Pulmonary artery endothelial cell (primary cell): Measurements from ENCODE around the gene SLC27A3. TPM values are rescaled to one million over a fixed set of nuclear protein-coding genes. Genes with fewer than 3 reads are reported as not detected.
"Not testable (repeated sequence)": the region's sequence is repeated elsewhere in the genome, so short reads cannot be mapped to it uniquely, and the experiment has no call there.

ENCODE experiments used
- DNase-seq: peaks from one replicate; pipeline ENCODE4 v3.0.0-alpha.2; 2011; ENCODE audit warnings: low read depth, low spot score
- total RNA-seq: library from RNA; depleted of rRNA; stranded (reverse); fragments of >200 nt; gene quantifications from 2 replicates; pipeline ENCODE4 v1.2.3, GENCODE V29; 2014

The SLC27A3 gene
- total RNA-seq, 1 donor from 2014 or later = 24.5 TPM

DNA sequence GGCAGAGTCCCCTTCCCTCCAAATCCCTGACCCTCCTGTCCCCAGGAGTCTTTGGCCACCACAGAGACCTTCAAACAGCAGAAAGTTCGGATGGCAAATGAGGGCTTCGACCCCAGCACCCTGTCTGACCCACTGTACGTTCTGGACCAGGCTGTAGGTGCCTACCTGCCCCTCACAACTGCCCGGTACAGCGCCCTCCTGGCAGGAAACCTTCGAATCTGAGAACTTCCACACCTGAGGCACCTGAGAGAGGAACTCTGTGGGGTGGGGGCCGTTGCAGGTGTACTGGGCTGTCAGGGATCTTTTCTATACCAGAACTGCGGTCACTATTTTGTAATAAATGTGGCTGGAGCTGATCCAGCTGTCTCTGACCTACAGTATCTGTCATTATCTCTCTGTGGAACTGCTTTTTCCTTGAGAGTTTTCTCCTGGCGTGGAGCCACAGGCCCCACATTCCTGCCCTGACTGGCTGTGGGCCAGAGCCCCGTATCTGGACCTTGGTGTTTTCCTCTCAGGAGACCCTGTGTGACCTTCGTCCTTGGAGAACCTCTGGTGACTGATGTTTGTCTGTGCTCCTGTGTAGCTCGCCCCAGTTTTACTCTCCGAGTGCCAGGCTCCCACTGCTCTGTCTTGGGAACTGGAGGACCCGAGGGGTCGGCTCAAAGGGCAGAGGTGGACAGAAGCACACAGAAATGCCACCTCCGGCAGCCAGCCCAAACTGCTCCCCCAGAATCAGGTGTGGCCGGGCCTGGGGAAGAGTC lies 4.8 kb downstream of the SLC27A3 start:
- no peak for DNase-seq

DNA sequence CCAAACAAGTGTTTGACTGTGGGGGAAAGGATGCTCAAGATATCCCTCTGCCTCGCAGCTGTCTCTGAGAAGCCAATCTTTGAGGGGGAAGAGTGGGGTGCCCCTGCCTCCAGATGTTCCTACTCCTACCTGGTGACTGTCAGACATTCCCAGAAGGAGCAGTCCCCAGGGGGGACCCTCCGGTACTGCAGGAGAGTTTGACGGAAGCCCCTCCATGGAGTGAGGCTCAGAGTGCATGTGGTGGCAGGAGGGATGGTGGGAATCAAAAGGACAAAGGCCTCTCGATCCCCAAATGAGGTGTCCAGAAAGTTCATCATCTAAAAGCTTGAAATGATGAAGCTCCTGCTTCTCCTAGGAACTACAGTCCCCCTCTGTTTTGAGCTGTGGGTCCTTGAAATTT lies 5.3 kb downstream of the SLC27A3 start:
- DNase-seq = no peak

DNA sequence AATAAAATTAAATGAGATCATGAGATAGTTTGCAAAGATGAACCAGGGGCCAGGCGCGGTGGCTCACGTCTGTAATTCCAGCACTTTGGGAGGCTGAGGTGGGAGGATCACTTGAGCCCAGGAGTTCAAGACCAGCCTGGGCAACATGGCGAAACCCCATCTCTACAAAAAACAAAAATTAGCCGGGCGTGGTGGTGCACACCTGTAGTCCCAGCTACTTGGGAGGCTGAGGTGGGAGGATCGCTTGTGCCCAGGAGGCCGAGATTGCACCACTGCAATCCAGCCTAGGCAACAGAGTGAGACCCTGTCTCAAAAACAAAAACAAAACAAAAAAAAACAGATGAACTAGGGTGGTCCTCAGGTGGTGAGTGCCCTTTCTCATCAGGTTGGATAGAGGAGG lies 7.4 kb downstream of the SLC27A3 start:
- DNase-seq = not testable (repeated sequence)

DNA sequence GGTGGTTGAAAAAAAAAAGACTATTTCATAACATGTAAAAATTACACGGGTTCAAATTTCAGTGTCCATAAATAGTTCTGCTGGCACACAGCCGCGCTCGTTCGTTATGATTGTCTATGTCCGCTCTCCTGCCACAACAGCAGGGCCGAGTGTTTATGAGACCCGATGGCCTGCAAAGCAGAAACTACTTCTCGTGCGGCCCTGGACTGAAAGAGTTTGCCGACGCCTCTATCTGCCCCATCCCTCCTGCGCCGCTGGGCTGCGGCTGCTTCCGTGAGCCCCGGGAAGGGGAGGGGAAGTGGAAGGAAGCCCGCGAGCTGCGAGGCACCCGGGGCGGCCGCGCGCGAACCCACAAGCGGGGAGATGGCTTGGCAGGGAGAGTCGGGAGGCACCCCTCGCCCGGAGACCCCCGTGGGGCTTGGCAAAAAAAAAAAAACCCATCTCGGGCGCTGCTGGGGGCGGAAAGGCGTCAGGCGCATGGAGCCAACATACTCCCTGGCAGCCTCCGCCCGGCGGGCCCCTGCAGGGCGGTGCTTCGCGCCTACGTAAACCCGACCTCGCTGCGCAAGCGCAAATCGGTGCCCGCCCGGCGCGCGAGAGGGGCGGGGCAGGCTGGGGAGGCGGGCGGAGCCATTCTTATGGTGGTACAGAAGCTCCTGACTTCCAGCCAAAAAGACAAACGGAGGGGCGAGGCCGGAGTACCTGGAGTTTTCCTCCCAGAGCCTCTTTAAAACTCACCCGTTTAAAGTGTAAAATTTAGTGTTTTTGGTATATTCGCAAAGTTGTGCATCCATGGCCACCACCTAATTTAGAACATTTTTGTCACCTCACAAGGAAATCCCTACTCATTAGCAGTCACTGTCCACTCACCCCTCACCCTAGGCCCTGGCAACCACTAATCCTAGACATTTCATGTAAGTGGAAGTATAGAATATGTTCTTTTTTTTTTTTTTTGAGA lies 8.3 kb downstream of the SLC27A3 start:
- peak; percentile 61 for DNase-seq

DNA sequence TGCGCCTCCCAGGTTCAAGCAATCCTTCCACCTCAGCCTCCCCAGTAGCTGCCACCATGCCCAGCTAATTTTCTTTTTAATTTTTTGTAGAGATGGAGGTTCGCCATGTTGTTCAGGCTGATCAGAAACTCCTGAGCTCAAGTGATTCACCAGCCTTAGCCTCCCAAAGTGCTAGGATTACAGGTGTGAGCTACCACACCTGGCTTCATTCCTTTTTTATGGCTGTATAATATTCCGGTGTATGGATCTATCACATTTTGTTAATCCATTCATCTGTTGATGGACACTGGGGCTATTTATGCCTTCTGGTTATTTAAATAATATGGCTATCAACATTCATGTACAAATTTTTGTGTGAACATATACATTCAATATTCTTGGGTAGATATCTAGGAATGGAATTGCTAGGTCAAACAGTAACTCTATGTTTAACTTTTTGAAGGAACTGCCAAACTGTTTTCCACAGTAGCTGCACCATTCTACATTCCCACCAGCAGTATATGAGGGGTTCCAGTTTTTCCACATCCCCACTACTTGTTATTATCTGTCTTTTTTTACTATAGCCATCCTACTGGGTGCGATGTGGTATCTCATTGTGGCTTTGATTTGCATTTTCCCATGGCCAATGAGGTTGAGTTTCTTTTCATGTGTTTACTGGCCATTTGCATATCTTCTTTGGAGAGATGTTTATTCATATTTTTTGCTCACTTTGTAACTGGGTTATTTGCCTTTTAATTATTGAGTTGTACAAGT lies 11.0 kb downstream of the SLC27A3 start:
- no peak for DNase-seq

DNA sequence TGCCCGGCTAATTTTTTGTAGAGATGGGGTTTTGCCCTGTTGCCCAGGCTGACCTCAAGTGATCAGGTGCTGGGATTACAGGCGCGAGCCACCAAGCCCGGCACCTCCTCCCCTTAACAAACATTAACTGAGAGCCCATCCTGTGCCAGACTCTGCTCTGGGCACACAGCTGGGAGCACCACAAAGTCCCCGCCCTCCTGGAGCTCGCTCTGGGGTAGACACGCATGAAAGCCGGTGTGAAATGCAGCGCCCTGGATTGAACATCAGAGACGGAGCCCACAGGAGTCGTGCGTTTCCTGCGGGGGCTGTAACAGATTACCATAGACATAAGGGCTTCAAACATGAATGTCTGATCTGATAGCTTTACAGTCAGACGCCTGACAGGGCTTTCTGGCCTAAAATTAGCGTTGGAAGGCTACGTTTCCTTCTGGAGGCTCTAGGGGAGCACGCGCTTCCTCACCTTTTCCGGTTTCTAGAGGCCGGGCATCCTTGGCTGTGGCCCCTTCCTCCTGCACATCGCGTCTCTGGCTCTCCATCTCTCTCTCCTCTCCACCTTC lies 14.3 kb downstream of the SLC27A3 start:
- no peak for DNase-seq

DNA sequence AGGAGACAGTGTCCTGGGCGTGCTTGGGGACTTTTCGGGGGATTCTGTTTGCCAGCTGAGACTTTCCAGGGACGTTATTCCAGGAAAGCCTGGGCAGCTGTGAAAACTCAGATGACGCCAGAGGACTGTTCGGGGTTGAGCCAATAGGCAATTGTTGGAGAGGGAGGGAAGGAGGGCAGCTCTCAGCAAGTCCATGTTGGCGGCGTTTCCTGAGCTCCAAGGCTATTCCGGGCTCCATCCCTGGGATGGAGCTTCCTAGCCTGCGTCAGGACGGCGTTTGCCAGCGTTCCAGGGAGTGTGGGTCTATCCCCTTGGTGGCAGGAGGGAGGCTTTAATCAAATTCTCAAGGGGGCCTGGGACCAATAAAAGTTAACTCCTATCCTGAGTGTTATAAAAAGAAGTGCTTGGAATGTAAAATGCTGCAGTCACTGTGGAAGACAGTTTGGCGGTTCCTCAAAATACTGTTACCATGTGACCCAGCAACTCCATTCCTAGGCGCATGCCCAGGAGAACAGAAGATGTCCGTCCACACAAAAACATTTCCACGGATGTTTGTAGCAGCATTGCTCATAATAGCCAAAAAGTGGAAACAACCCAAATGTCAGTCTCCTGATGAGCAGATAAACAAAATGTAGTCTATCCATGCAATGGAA lies 15.2 kb downstream of the SLC27A3 start:
- peak; percentile 64 for DNase-seq

DNA sequence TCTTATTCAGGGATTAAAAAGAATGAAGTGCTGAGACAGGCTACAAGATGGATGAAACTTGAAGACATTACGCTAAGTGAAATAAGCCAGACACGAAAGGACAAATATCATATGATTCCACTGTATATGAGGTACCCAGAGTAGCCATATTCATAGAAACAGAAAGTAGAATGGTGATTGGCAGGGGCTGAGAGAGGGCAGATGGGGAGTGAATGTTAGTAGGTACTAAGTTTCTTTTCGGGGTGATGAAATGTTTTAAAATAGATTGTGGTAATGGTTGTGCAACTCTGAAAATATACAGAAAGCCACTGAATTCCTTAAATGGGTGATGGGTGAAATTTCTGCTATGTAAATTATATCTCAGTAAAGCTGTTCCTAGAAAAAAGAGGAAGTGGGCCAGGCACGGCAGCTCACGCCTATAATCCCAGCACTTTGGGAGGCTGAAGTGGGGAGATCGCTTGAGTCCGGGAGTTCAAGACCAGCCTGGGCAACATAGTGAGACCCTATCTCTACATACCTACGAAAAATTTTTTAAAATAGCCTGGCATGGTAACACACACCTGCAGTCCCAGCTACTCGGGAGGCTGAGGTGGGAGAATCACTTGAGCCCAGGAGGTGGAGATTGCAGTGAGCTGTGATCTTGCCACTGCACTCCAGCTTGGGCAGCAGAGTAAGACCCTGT lies 15.9 kb downstream of the SLC27A3 start:
- no peak for DNase-seq

DNA sequence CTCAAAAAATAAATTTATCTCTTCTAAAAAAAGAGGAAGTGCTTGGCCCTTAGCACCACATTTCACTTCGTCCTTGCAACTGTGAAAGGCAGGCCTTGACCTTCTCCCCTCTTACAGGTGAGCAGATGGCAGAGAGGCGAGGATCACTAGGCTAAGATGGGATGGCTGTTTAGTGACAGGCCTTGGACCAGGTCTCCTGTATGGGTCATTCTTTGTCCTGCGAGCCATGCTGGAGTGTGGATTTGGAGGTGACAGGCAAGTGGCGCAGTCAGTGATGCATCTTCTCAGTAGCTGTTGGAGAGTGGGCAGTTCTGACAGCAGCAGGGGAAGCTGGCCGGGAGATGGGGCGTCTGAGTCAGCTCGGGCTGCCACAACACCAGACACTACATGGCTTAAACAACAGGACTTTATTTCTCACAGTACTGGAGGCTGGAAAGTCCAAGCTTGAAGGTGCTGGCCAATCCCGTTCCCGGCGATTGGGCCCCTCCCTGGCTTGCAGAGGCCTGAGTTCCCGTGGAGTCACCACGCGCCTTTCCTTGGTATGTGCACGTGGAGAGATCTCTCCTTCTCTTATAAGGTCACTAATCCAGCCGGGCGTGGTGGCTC lies 16.5 kb downstream of the SLC27A3 start:
- DNase-seq = no peak

DNA sequence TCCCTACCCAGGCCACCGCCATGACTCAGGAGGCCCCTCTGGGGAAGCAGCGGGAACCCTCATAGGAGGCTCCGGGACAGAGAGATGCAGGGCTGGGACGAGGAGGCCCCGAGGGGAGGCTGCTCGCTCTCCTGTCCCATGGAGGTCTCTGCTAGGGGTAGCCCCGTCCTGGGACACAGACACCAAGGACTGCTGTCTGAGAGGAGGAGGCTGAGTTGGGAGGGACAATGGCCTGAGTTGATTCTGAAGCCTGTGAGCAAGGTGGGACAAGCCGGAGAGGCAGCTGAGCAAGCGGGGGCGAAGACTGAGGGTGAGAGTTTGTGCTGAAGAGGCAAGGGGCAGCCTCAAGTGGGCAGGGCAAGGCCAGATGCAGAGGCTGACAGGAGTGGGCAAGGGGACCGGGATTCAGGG lies 17.4 kb downstream of the SLC27A3 start:
- DNase-seq = no peak

DNA sequence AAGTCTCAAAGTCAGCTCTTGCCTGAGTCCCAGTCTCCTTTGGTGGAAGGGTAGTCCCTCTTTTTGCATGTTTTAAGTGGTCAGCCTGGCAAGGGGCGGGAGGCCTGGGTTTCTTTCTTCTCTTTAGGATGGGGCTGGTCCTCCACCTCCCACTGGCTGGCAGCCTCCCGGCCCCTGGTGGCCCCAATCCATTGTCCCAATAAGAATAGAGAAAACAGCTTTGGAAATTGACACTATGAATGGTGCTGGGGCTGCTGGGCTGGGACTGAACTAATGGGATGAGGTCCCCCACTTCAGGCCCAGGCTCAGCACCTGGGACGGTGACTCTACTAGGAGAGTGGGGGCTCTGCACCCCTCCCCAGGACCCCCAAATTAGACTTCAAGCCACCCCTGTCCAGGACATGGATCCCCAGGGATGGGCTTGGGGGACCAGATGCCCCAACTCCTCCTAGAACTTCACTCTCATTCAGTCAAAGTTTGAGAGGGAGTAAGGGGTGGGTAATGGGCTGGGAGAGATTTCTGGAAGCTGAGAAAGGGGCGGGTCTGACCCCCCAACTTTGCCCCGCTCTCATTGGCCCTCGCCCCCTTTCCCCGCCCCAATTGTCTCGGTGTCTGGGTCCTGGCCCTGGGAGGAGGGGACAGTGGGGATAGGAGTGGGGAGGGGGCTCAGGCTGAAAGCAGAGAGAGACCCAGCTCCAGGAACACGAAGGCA lies 18.2 kb downstream of the SLC27A3 start:
- no peak for DNase-seq

DNA sequence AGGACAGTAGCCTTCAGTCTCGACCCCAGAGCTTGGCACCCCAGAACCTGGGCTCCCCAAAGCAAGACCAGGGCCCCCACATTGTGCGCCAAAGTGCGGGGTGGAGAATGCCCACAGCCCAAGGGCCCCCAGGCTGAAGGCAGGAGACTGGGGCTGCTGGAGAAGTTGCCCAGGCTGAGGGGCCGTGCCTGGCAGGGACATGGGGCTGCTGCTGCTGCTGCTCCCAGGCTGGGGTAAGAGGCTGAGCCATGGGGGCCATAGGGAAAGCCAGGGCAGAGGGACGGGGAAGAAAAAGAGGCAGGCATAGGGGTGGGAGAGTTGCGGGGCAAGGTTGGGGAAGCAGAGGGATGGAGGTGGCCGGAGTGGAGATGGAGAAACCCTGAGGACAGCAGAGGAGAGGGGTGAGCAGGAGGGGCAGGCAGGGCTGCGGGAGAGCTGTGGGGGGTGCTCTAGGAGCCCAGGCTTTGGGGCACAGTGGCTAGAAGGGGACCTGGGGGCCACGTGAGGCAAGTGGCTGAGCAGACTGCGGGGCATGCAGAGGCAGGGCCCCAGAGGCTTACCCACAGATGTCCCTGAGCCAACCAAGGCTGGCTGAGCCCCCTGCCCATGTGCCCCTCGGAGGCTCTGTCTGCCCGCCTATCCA lies 18.9 kb downstream of the SLC27A3 start:
- no peak for DNase-seq

DNA sequence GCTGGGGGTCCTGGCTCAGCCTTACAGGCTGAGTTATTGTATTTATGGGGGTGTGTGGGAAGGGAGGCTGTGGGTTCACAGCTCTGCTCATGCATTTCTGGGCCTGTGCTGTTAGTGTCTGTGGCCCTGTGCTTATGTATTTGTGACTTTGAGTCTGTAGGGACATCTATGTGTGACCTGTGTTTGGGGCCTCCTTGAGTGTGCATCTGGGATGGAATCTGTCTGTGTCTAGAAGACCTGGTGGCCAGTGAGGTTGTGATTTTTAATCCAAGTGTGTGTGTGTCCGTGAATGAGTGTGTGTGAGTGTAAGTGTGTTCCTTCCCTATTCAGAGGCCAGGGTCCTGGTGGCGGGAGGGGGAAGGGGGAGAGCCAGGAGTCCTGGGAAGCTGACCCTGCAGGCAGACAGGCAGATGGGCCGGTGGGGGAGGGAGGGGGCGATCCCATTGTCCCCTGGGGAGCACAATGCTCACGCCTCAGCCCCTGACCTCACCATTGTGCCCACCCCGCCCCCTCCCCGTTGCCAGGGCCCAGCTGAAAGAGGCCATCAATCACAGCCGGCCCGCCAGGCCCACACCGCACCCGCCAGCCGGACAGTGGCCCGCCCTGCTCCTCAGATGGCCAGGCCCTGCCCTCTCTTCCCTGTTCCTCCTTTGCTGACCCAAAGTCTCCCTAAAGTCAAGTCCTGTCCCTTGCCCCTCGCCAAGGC lies 19.6 kb downstream of the SLC27A3 start:
- no peak for DNase-seq

DNA sequence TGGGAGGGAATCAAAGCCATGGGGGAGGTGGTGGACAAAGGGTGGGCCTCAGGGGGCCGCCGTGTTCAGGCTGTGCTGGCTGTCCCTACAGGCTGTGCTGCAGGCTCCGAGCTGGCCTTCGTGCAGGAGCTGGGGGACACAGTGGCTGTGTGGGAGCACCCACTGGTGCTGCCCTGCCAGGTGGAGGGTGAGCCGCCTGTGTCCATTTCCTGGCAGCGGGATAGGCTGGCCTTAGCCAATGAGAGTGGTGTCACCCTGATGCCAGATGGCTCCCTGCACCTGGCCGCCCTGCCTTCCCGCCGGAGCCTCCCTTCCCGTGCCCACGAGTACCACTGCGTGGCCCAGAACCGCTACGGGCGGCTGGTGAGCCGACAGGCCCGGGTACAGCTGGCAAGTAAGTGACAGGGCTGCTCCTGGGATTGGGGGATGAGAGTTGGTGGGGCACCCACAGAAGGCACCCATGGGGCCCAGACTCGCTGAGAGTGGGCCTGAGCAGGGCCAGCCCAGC lies 20.2 kb downstream of the SLC27A3 start:
- no peak for DNase-seq

DNA sequence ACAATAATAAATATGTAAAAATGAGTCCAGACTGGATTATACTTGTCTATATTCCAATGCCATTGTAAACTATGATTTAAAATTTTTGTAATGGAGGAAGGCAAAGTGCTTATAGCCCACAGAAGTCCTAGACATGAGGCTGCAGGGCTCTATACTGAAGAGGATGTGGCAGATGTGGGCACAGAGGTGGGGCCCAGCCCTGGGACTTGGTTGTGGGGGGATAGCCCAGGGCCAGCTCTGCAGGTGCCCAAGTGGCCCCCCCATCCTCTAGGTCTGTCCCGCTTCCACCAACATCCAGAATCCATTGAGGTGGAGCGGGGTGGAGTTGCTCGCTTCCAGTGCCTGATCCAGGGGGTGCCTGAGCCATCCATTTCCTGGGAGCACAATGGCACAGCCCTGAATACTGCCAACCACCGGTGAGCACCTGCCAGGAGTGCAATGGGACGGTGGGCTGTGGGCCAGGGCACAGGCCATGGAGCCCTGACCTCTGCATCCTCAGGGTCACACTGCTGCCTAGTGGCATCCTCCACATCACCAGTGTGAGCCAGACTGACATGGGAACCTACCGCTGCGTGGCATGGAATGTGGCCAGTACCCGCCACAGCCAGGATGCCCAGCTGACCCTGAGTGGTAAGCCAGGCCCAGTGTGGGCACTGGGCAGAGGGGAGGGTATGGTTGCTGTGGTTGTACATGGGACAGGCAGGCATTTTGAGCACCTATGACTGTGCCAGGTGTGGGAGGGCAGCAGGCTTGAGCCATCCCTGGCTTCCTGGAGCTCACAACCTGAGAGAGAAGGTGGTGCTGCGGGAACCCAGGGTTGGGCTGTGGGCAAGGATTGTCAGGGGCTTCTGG lies 21.0 kb downstream of the SLC27A3 start:
- DNase-seq = no peak

DNA sequence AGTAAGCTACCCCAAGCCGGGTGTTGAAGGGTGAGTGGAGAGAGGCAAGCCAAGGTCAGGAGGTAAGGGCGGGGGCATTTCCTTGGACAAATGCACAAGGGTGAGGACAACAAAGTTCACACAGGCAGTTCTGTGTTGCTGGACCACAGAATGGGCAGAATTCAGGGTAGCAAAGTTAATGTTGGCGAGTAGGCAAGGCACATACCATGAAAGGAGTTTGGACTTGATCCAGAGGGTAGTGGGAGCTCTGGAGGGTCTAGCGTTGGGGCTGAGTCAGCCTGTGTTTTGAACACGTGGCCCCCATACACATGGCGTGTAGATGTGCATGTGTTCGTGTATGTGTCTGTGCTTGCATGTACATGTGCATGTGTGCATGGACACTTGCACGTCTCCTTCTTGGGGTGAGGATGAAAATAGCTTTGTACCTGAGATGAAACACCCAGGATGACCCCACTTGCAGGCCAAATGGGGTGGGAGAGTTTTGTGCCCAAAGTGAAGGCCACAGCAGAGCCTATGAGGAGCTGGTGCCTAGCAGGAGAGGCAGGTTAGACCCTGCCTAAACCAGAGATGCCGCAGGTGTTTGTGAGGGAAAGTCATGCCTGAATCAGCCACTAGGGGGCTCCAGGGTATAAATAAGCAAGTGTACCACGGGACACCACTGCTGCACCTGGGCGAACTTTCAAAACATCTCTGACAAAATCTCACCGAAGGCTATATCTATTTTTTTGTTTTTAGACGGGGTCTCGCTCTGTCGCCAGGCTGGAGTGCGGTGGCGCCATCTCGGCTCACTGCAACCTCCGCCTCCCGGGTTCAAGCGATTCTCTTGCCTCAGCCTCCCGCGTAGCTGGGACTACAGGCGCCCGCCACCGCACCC lies 21.8 kb downstream of the SLC27A3 start:
- no peak for DNase-seq
